GM12892 (cell line): ENCODE measurements around the gene RIMS4.

Source experiments
- POLR2A ChIP-seq: IDR thresholded peaks from 2 replicates; pipeline ENCODE4 v1.6.1; 2011; ENCODE audit warnings: low read depth, low read length, control low read depth
- POLR2AphosphoS5 ChIP-seq: IDR thresholded peaks from 2 replicates; pipeline ENCODE4 v1.6.1; 2011; ENCODE audit warnings: low read depth, low read length, control low read depth
- TAF1 ChIP-seq: IDR thresholded peaks from 2 replicates; pipeline ENCODE4 v1.6.1; 2011; ENCODE audit warnings: low read depth, mild to moderate bottlenecking, control low read depth, low read length, borderline replicate concordance

- TF ChIP-seq POLR2A (no peak), TAF1 (no peak), POLR2AphosphoS5 (no peak)
These were observed 24.6 kb downstream of the RIMS4 start for GRCh38 chr20:44785768-44786167.
